Measurements from ENCODE around the gene NDUFB3. TPM values are rescaled to one million over a fixed set of nuclear protein-coding genes. Genes with fewer than 3 reads are reported as not detected.

NDUFB3 gene
- total and polyA plus RNA-seq, 2 donors (not counting 1 experiment from before 2014, with no cell fraction given) = 13.0 to 44.7 TPM

- Histone ChIP-seq H4K20me1 (ENCODE audit: control insufficient read depth, insufficient read depth, low read length, poor library complexity, severe bottlenecking) (no peaks in the 10 kb centered on the region), H3K79me2 (ENCODE audit: control insufficient read depth, insufficient read depth, low read length) (peaks cover 38% of the 10 kb centered on the region), H3K9ac (ENCODE audit: low read length) (peak overlapping the region; percentile 99), H2AFZ (ENCODE audit: insufficient read depth, low read depth, low read length, poor library complexity, severe bottlenecking) (no peak overlapping the region), H3K4me2 (replicated peaks; ENCODE audit: low read depth, low read length, poor library complexity, severe bottlenecking) (peak overlapping the region; percentile 87), H3K27ac (ENCODE audit: low read length in 2 of 2) (peak overlapping the region in 1 of 2 donors; percentile 94), H3K27me3 (replicated peaks in 1 of 4; ENCODE audit: control extremely low read depth in 1 of 4, control insufficient read depth in 3 of 4, insufficient read depth in 4 of 4, low read length in 3 of 4) (no peaks in the 10 kb centered on the region), H3K9me3 (ENCODE audit: control extremely low read depth in 1 of 3, control insufficient read depth in 2 of 3, insufficient read depth in 1 of 3, low read length in 2 of 3) (peaks cover 0 to 5% (median 0%) of the 10 kb centered on the region in 3 donors), H3K4me3 (ENCODE audit: control extremely low read depth in 1 of 5, extremely low read depth in 1 of 5, insufficient read depth in 1 of 5, low read depth in 2 of 5, low read length in 4 of 5) (peak overlapping the region in 1 of 5 experiments; percentile 93), H3K36me3 (replicated peaks in 1 of 2; ENCODE audit: control extremely low read depth in 1 of 2, control insufficient read depth in 1 of 2, extremely low read depth in 1 of 2, insufficient read depth in 2 of 2, low read length in 1 of 2) (peaks cover 0 to 2% of the 10 kb centered on the region in 2 experiments), H3K4me1 (ENCODE audit: control insufficient read depth in 2 of 2, insufficient read depth in 2 of 2, low read length in 2 of 2) (peaks cover 29 to 41% of the 10 kb centered on the region in 2 donors)
- ATAC-seq (ENCODE audit: low read depth) (no peak), DNase-seq (no peak)
- H3K27ac Mint-ChIP-seq = peak overlapping the region; percentile 83
- no peaks in the 10 kb centered on the region for H3K27me3 Mint-ChIP-seq
- ChIA-PET POLR2A (interaction anchor here (0.7 to 1.2 kb wide), 3 partner anchors 46 to 336 kb away, joined by 3 to 5 read pairs (median 3); partner anchors contain the start of gene TRAK2), CTCF (interaction anchor here (0.8 to 5.4 kb wide), 10 partner anchors 17 to 250 kb away, joined by 3 to 100 read pairs (median 4); partner anchors contain the start of genes CLK1, HYCC2 and NDUFB3)
- intact Hi-C loops (cut with micrococcal nuclease) = loop anchor here (5.0 kb wide), 2 partner anchors 303 to 403 kb away; partner anchors contain the start of gene BZW1
- peaks cover 48% of the 10 kb centered on the region for H3K4me1 Mint-ChIP-seq
- no peaks in the 10 kb centered on the region for H3K9me3 Mint-ChIP-seq (ENCODE audit: insufficient read depth)
- peak overlapping the region; percentile 98 for H3K4me3 Mint-ChIP-seq
- TF ChIP-seq, protein P1, sequence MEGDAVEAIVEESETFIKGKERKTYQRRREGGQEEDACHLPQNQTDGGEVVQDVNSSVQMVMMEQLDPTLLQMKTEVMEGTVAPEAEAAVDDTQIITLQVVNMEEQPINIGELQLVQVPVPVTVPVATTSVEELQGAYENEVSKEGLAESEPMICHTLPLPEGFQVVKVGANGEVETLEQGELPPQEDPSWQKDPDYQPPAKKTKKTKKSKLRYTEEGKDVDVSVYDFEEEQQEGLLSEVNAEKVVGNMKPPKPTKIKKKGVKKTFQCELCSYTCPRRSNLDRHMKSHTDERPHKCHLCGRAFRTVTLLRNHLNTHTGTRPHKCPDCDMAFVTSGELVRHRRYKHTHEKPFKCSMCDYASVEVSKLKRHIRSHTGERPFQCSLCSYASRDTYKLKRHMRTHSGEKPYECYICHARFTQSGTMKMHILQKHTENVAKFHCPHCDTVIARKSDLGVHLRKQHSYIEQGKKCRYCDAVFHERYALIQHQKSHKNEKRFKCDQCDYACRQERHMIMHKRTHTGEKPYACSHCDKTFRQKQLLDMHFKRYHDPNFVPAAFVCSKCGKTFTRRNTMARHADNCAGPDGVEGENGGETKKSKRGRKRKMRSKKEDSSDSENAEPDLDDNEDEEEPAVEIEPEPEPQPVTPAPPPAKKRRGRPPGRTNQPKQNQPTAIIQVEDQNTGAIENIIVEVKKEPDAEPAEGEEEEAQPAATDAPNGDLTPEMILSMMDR (IDR thresholded peaks at IDR 0.05) = no peak
- no peak for TF ChIP-seq EZH2 (IDR thresholded peaks at IDR 0.05; ENCODE audit: borderline replicate concordance, insufficient read depth, low read depth, low read length, poor library complexity, severe bottlenecking)
These were observed 43.0 kb downstream of the NDUFB3 start for GRCh38 chr2:201114846-201115245.
